Measurements from ENCODE around the gene ANKRD29. TPM values are rescaled to one million over a fixed set of nuclear protein-coding genes. Genes with fewer than 3 reads are reported as not detected.

ANKRD29 gene
- total RNA-seq, 1 experiment from 2014 or later: 4.3 TPM

- no peak overlapping the region for H3K4me3 ChIP-seq
- H3F3A ChIP-seq (ENCODE audit: insufficient read depth, low read depth): no peaks in the 10 kb centered on the region
- BruUV-seq (replicated peaks): no TSS peak
- H3K4me2 ChIP-seq: no peak overlapping the region
- H3K9me3 ChIP-seq (ENCODE audit: insufficient read depth, low read depth): no peaks in the 10 kb centered on the region
- TF ChIP-seq, protein P1, sequence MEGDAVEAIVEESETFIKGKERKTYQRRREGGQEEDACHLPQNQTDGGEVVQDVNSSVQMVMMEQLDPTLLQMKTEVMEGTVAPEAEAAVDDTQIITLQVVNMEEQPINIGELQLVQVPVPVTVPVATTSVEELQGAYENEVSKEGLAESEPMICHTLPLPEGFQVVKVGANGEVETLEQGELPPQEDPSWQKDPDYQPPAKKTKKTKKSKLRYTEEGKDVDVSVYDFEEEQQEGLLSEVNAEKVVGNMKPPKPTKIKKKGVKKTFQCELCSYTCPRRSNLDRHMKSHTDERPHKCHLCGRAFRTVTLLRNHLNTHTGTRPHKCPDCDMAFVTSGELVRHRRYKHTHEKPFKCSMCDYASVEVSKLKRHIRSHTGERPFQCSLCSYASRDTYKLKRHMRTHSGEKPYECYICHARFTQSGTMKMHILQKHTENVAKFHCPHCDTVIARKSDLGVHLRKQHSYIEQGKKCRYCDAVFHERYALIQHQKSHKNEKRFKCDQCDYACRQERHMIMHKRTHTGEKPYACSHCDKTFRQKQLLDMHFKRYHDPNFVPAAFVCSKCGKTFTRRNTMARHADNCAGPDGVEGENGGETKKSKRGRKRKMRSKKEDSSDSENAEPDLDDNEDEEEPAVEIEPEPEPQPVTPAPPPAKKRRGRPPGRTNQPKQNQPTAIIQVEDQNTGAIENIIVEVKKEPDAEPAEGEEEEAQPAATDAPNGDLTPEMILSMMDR (conservative IDR thresholded peaks at IDR 0.05): no peak
- TF ChIP-seq EZH2 (IDR thresholded peaks at IDR 0.05; ENCODE audit: low read depth): no peak
- intact Hi-C loops (cut with micrococcal nuclease; ENCODE audit: unreplicated experiment): no loop called here
- no peak overlapping the region for H2AFZ ChIP-seq
- no peaks in the 10 kb centered on the region for H4K20me1 ChIP-seq (ENCODE audit: insufficient read depth)
- peaks cover under 1% of the 10 kb centered on the region; the same call in 1 of the 2 replicates for H3K79me2 ChIP-seq (ENCODE audit: low read depth)
- no peaks in the 10 kb centered on the region for H3K27me3 ChIP-seq (ENCODE audit: insufficient read depth, low read depth)
- no peaks in the 10 kb centered on the region for H3K9me2 ChIP-seq (ENCODE audit: insufficient read depth)
- no peak for DNase-seq
- no peak overlapping the region for H3K27ac ChIP-seq
- ChIA-PET CTCF (no interaction called here), POLR2A (ENCODE audit: unreplicated experiment) (no interaction called here)
- H3K4me1 ChIP-seq (replicated peaks; ENCODE audit: insufficient read depth): 0 out of 2 replicates have a peak, but pooled peaks cover 6% of the 10 kb centered on the region
- H3K36me3 ChIP-seq (ENCODE audit: low read depth): peaks cover 14% of the 10 kb centered on the region; the same call in 1 of the 2 replicates
Measured at GRCh38 chr18:23567671-23568070, 95.0 kb downstream of the ANKRD29 start.

- TF ChIP-seq, protein P1 (conservative IDR thresholded peaks at IDR 0.05): no peak
- TF ChIP-seq EZH2 (IDR thresholded peaks at IDR 0.05; ENCODE audit: low read depth): no peak
Measured at GRCh38 chr18:23565916-23566547, 96.7 kb downstream of the ANKRD29 start.

DNA sequence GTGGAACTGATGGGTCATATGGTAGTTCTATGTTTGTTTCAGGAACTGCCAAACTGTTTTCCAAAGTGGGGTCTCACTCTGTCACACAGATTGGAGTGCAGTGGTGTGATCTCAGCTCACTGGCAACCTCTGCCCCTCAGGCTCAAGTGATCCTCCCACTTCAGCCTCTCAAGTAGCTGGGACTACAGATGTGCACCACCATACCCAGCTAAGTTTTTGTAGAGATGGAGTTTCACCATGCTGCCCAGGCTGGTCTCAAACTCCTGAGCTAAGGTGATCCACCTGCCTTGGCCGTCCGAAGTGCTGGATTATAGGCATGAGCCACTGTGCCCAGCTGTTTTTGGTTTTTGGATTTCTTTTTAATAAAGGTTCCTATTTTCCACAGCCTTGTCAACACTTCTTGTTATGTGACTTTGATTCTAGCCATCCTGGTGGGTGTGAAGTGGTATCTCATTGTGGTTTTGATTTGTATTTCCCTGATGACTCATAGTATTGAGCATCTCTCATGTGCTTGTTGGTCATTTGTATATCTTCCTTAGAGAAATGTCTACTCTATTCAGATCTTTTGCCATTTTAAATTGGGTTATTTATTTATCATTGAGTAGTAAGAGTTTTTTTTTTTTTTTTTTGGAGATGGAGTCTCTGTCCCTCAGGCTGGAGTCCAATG is 99.2 kb downstream of the ANKRD29 start:
- H3K79me2 ChIP-seq (ENCODE audit: low read depth): no peaks in the 10 kb centered on the region
- no peaks in the 10 kb centered on the region for H3F3A ChIP-seq (ENCODE audit: insufficient read depth, low read depth)
- no peak overlapping the region for H3K4me3 ChIP-seq
- intact Hi-C loops (cut with micrococcal nuclease; ENCODE audit: unreplicated experiment): no loop called here
- H4K20me1 ChIP-seq (ENCODE audit: insufficient read depth): no peaks in the 10 kb centered on the region
- ChIA-PET CTCF (no interaction called here), POLR2A (ENCODE audit: unreplicated experiment) (no interaction called here)
- DNase-seq: peak in 1 of 2 experiments; percentile 42
- no peak overlapping the region for H2AFZ ChIP-seq
- no peaks in the 10 kb centered on the region for H3K4me1 ChIP-seq (replicated peaks; ENCODE audit: insufficient read depth)
- no peaks in the 10 kb centered on the region for H3K27me3 ChIP-seq (ENCODE audit: insufficient read depth, low read depth)
- H3K9me3 ChIP-seq (ENCODE audit: insufficient read depth, low read depth): no peaks in the 10 kb centered on the region
- BruUV-seq (replicated peaks): no TSS peak
- H3K9me2 ChIP-seq (ENCODE audit: insufficient read depth): no peaks in the 10 kb centered on the region
- no peak for TF ChIP-seq EZH2 (IDR thresholded peaks at IDR 0.05; ENCODE audit: low read depth)
- TF ChIP-seq, protein P1 (conservative IDR thresholded peaks at IDR 0.05): no peak
- peaks cover 7% of the 10 kb centered on the region; the same call in 1 of the 2 replicates for H3K36me3 ChIP-seq (ENCODE audit: low read depth)
- H3K4me2 ChIP-seq: no peak overlapping the region
- peak overlapping the region; percentile 26; the same call in 1 of the 2 replicates for H3K27ac ChIP-seq

More at GRCh38 chr18:23565916-23566547, 96.7 kb downstream of the ANKRD29 start:
- peaks cover 14% of the 10 kb centered on the region; the same call in 1 of the 2 replicates for H3K36me3 ChIP-seq (ENCODE audit: low read depth)
- no peak overlapping the region for H2AFZ ChIP-seq
- H4K20me1 ChIP-seq (ENCODE audit: insufficient read depth): no peaks in the 10 kb centered on the region
- intact Hi-C loops (cut with micrococcal nuclease; ENCODE audit: unreplicated experiment): no loop called here
- H3K9me2 ChIP-seq (ENCODE audit: insufficient read depth): no peaks in the 10 kb centered on the region
- no TSS peak for BruUV-seq (replicated peaks)
- no peaks in the 10 kb centered on the region for H3K9me3 ChIP-seq (ENCODE audit: insufficient read depth, low read depth)
- H3K27me3 ChIP-seq (ENCODE audit: insufficient read depth, low read depth): no peaks in the 10 kb centered on the region
- no peak overlapping the region for H3K4me3 ChIP-seq
- H3K4me1 ChIP-seq (replicated peaks; ENCODE audit: insufficient read depth): 0 out of 2 replicates have a peak, but pooled peaks cover 6% of the 10 kb centered on the region
- no peaks in the 10 kb centered on the region for H3K79me2 ChIP-seq (ENCODE audit: low read depth)
- DNase-seq: peak in 1 of 2 experiments; percentile 75
- POLR2A ChIA-PET (ENCODE audit: unreplicated experiment): no interaction called here
- H3K27ac ChIP-seq: peak overlapping the region; percentile 50; the same call in 1 of the 2 replicates
- no peak overlapping the region for H3K4me2 ChIP-seq
- no peaks in the 10 kb centered on the region for H3F3A ChIP-seq (ENCODE audit: insufficient read depth, low read depth)
- CTCF ChIA-PET: no interaction called here
